ENCODE results near the gene DHX16. TPM values are rescaled to one million over a fixed set of nuclear protein-coding genes. Genes with fewer than 3 reads are reported as not detected.
"Not testable (repeated sequence)": the region's sequence is repeated elsewhere in the genome, so short reads cannot be mapped to it uniquely, and the experiment has no call there.

Gene DHX16
- polyA plus RNA-seq (2013) = 20.6 and 21.0 TPM in 2 replicates

GRCh38 chr6:30672445-30673253 lies at the start of gene DHX16:
Gene DHX16, minus strand, starts transcription at chr6:30673006. Its CDS starts 165 bp downstream, at chr6:30672841.
- Histone ChIP-seq H2BK5ac (ENCODE audit: low read depth, low read length, poor library complexity) (no peak within 1 kb of the TSS), H2AK5ac (ENCODE audit: low read length) (peak within 1 kb of the TSS; percentile 75), H2BK12ac (ENCODE audit: low read length) (peak within 1 kb of the TSS; percentile 16), H3K79me1 (ENCODE audit: low read length) (peaks cover 5% of the 10 kb centered on the region), H3K27ac (ENCODE audit: low read depth, low read length) (peak within 1 kb of the TSS; percentile 31), H4K91ac (ENCODE audit: low read depth, low read length) (peak within 1 kb of the TSS; percentile 28), H3K9me3 (ENCODE audit: insufficient read depth, low read depth, low read length) (peaks cover 2% of the 10 kb centered on the region), H3K4ac (ENCODE audit: low read depth, low read length) (peak within 1 kb of the TSS; percentile 14), H4K12ac (ENCODE audit: low read depth, low read length) (peak within 1 kb of the TSS; percentile 36), H2BK120ac (ENCODE audit: insufficient read depth, low read length, poor library complexity) (peak within 1 kb of the TSS; percentile 4), H3K79me2 (ENCODE audit: control insufficient read depth, insufficient read depth, low read length, poor library complexity) (peaks cover 7% of the 10 kb centered on the region), H3K14ac (ENCODE audit: low read length) (peak within 1 kb of the TSS; percentile 23), H3K18ac (ENCODE audit: low read length) (peak within 1 kb of the TSS; percentile 24), H3K4me2 (ENCODE audit: low read length) (peak within 1 kb of the TSS; percentile 96), H3K4me1 (ENCODE audit: control insufficient read depth in 1 of 2, insufficient read depth in 2 of 2, low read length in 2 of 2) (no peaks in the 10 kb centered on the region), H3K27me3 (ENCODE audit: insufficient read depth, low read length) (no peaks in the 10 kb centered on the region), H3K9ac (ENCODE audit: low read length) (peak within 1 kb of the TSS; percentile 100), H3K4me3 (ENCODE audit: low read depth, low read length) (peak within 1 kb of the TSS; percentile 100), H2AFZ (ENCODE audit: insufficient read depth, low read length, poor library complexity) (peak within 1 kb of the TSS; percentile 41), H4K8ac (ENCODE audit: low read depth, low read length) (peak within 1 kb of the TSS; percentile 64), H3K36me3 (ENCODE audit: control insufficient read depth in 1 of 2, insufficient read depth in 2 of 2, low read length in 2 of 2) (peaks cover 24 to 36% of the 10 kb centered on the region in 2 experiments), H3K23ac (ENCODE audit: low read length) (no peak within 1 kb of the TSS)
- WGBS (ENCODE audit: extremely low coverage, insufficient coverage, insufficient read length) = no CpG with 5 or more reads among the region's 57 CpGs
- peak; percentile 95 to 100 for DNase-seq

- no CpG with 5 or more reads among the region's 10 CpGs for WGBS (ENCODE audit: extremely low coverage, insufficient coverage, insufficient read length)
- not testable (repeated sequence) for H4K8ac ChIP-seq (ENCODE audit: low read depth, low read length)
- H3K14ac ChIP-seq (ENCODE audit: low read length) = peak overlapping the region; percentile 97
These were observed 49.1 kb upstream of the DHX16 start for GRCh38 chr6:30722025-30722279.

GRCh38 chr6:30721198-30722024 lies 48.6 kb upstream of the DHX16 start:
- Histone ChIP-seq H4K91ac (ENCODE audit: low read depth, low read length) (peak overlapping the region; percentile 96), H2AK5ac (ENCODE audit: low read length) (peak overlapping the region; percentile 99), H3K27me3 (ENCODE audit: insufficient read depth, low read length) (no peaks in the 10 kb centered on the region), H3K4me2 (ENCODE audit: low read length) (peak overlapping the region; percentile 60), H3K79me1 (ENCODE audit: low read length) (peaks cover 26% of the 10 kb centered on the region), H3K36me3 (ENCODE audit: control insufficient read depth in 1 of 2, insufficient read depth in 2 of 2, low read length in 2 of 2) (peaks cover 28 to 39% of the 10 kb centered on the region in 2 experiments), H2AFZ (ENCODE audit: insufficient read depth, low read length, poor library complexity) (peak overlapping the region; percentile 63), H3K4ac (ENCODE audit: low read depth, low read length) (peak overlapping the region; percentile 100), H2BK12ac (ENCODE audit: low read length) (no peak overlapping the region), H2BK120ac (ENCODE audit: insufficient read depth, low read length, poor library complexity) (peak overlapping the region; percentile 84), H3K18ac (ENCODE audit: low read length) (peak overlapping the region; percentile 96), H3K4me3 (ENCODE audit: low read depth, low read length) (peak overlapping the region; percentile 90), H3K23ac (ENCODE audit: low read length) (no peak overlapping the region), H3K9ac (ENCODE audit: low read length) (peak overlapping the region; percentile 96), H3K79me2 (ENCODE audit: control insufficient read depth, insufficient read depth, low read length, poor library complexity) (peaks cover 20% of the 10 kb centered on the region), H3K27ac (ENCODE audit: low read depth, low read length) (peak overlapping the region; percentile 96), H4K12ac (ENCODE audit: low read depth, low read length) (peak overlapping the region; percentile 93), H4K8ac (ENCODE audit: low read depth, low read length) (peak overlapping the region; percentile 95), H2BK5ac (ENCODE audit: low read depth, low read length, poor library complexity) (peak overlapping the region; percentile 95), H3K9me3 (ENCODE audit: insufficient read depth, low read depth, low read length) (peaks cover 4% of the 10 kb centered on the region), H3K4me1 (ENCODE audit: control insufficient read depth in 1 of 2, insufficient read depth in 2 of 2, low read length in 2 of 2) (peaks cover 3 to 5% of the 10 kb centered on the region in 2 experiments), H3K14ac (ENCODE audit: low read length) (peak overlapping the region; percentile 97)
- WGBS (ENCODE audit: extremely low coverage, insufficient coverage, insufficient read length) = no CpG with 5 or more reads among the region's 71 CpGs
- DNase-seq = peak; percentile 90 to 97

More at GRCh38 chr6:30722025-30722279, 49.1 kb upstream of the DHX16 start:
- not testable (repeated sequence) for H2AK5ac ChIP-seq (ENCODE audit: low read length); H3K4me1 ChIP-seq (ENCODE audit: control insufficient read depth in 1 of 2, insufficient read depth in 2 of 2, low read length in 2 of 2); H2BK12ac ChIP-seq (ENCODE audit: low read length); H3K23ac ChIP-seq (ENCODE audit: low read length); H2AFZ ChIP-seq (ENCODE audit: insufficient read depth, low read length, poor library complexity); H3K18ac ChIP-seq (ENCODE audit: low read length); H3K9me3 ChIP-seq (ENCODE audit: insufficient read depth, low read depth, low read length); H3K27me3 ChIP-seq (ENCODE audit: insufficient read depth, low read length); H2BK120ac ChIP-seq (ENCODE audit: insufficient read depth, low read length, poor library complexity)
- peak overlapping the region; percentile 60 for H3K4me2 ChIP-seq (ENCODE audit: low read length)
- H4K91ac ChIP-seq (ENCODE audit: low read depth, low read length) = peak overlapping the region; percentile 96
- peak overlapping the region; percentile 90 for H3K4me3 ChIP-seq (ENCODE audit: low read depth, low read length)
- peak overlapping the region; percentile 93 for H4K12ac ChIP-seq (ENCODE audit: low read depth, low read length)
- peak; percentile 50 to 57 for DNase-seq
- H3K36me3 ChIP-seq (ENCODE audit: control insufficient read depth in 1 of 2, insufficient read depth in 2 of 2, low read length in 2 of 2) = peaks cover 28 to 39% of the 10 kb centered on the region in 2 experiments
- peak overlapping the region; percentile 96 for H3K27ac ChIP-seq (ENCODE audit: low read depth, low read length)
- peak overlapping the region; percentile 95 for H2BK5ac ChIP-seq (ENCODE audit: low read depth, low read length, poor library complexity)
- H3K4ac ChIP-seq (ENCODE audit: low read depth, low read length) = peak overlapping the region; percentile 100
- peaks cover 21% of the 10 kb centered on the region for H3K79me1 ChIP-seq (ENCODE audit: low read length)
- H3K79me2 ChIP-seq (ENCODE audit: control insufficient read depth, insufficient read depth, low read length, poor library complexity) = peaks cover 18% of the 10 kb centered on the region
- H3K9ac ChIP-seq (ENCODE audit: low read length) = peak overlapping the region; percentile 93

GRCh38 chr6:30720738-30721197 lies 48.0 kb upstream of the DHX16 start:
- Histone ChIP-seq H3K4me2 (ENCODE audit: low read length) (peak overlapping the region; percentile 52), H4K12ac (ENCODE audit: low read depth, low read length) (peak overlapping the region; percentile 89), H2BK5ac (ENCODE audit: low read depth, low read length, poor library complexity) (peak overlapping the region; percentile 96), H3K14ac (ENCODE audit: low read length) (peak overlapping the region; percentile 74), H2BK120ac (ENCODE audit: insufficient read depth, low read length, poor library complexity) (peak overlapping the region; percentile 61), H3K9ac (ENCODE audit: low read length) (peak overlapping the region; percentile 96), H4K91ac (ENCODE audit: low read depth, low read length) (peak overlapping the region; percentile 66), H4K8ac (ENCODE audit: low read depth, low read length) (peak overlapping the region; percentile 79), H2AK5ac (ENCODE audit: low read length) (peak overlapping the region; percentile 71), H3K9me3 (ENCODE audit: insufficient read depth, low read depth, low read length) (peaks cover 4% of the 10 kb centered on the region), H3K18ac (ENCODE audit: low read length) (peak overlapping the region; percentile 67), H3K79me2 (ENCODE audit: control insufficient read depth, insufficient read depth, low read length, poor library complexity) (peaks cover 20% of the 10 kb centered on the region), H3K4me1 (ENCODE audit: control insufficient read depth in 1 of 2, insufficient read depth in 2 of 2, low read length in 2 of 2) (peaks cover 5 to 6% of the 10 kb centered on the region in 2 experiments), H3K4me3 (ENCODE audit: low read depth, low read length) (peak overlapping the region; percentile 84), H3K79me1 (ENCODE audit: low read length) (peaks cover 27% of the 10 kb centered on the region), H2BK12ac (ENCODE audit: low read length) (no peak overlapping the region), H3K27me3 (ENCODE audit: insufficient read depth, low read length) (no peaks in the 10 kb centered on the region), H3K27ac (ENCODE audit: low read depth, low read length) (peak overlapping the region; percentile 91), H3K36me3 (ENCODE audit: control insufficient read depth in 1 of 2, insufficient read depth in 2 of 2, low read length in 2 of 2) (peaks cover 28 to 38% of the 10 kb centered on the region in 2 experiments), H3K23ac (ENCODE audit: low read length) (no peak overlapping the region), H3K4ac (ENCODE audit: low read depth, low read length) (peak overlapping the region; percentile 90), H2AFZ (ENCODE audit: insufficient read depth, low read length, poor library complexity) (no peak overlapping the region)
- DNase-seq = peak; percentile 26 to 54
- WGBS (ENCODE audit: extremely low coverage, insufficient coverage, insufficient read length) = no CpG with 5 or more reads among the region's 29 CpGs

All from trophoblast cell (in vitro differentiated cells and primary cell).